ENCODE results near the gene USF2.

DNA sequence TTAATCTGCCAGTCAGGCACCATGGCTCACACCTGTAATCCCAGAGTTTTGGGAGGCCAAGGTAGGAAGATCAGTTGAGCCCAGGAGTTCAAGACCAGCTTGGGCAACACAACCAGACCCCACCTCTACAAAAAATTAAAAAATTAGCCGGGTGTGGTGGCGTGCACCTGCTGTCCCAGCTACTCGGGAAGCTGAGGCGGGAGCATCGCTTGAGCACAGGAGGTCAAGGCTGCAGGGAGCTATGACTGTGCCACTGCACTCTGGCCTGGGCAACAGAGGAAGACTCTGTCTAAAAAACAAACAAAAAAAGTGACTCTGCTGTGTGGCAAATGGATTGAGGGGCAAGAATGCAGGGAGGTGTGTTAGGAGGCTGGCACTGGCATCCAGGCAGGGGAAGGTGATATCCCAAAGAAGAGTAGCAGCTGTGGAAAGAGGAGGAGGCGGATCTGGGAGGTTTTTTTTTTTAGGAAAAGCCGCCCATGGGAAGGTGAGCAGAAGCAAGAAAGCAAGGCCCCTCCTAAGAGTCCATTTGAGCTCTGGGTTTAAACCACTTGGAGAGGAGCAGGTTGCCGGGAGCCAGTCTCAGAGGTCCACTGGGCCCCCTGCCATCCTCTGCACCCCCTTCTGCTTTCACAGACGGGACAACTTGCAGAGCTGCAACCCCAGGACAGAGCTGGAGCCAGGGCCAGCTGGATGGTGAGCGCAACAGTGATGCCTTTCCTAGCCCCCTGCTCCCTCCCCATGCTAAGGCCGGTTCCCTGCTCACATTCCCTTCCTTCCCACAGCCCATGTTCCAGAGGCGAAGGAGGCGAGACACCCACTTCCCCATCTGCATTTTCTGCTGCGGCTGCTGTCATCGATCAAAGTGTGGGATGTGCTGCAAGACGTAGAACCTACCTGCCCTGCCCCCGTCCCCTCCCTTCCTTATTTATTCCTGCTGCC is 15.7 kb downstream of the USF2 start:
- TF ChIP-seq SUZ12 (IDR thresholded peaks at IDR 0.05; ENCODE audit: extremely low read depth, insufficient read depth, insufficient read length) (no peak), ZNF274 (IDR thresholded peaks at IDR 0.05; ENCODE audit: low read depth, low read length) (no peak), YY1 (IDR thresholded peaks at IDR 0.05; ENCODE audit: insufficient read depth, insufficient read length) (no peak)

Data from NT2/D1 (cell line).